ENCODE data around the gene UPF2. TPM values are rescaled to one million over a fixed set of nuclear protein-coding genes. Genes with fewer than 3 reads are reported as not detected.

The UPF2 gene
- 12.0 and 26.1 TPM in 2 replicates for total RNA-seq

DNA sequence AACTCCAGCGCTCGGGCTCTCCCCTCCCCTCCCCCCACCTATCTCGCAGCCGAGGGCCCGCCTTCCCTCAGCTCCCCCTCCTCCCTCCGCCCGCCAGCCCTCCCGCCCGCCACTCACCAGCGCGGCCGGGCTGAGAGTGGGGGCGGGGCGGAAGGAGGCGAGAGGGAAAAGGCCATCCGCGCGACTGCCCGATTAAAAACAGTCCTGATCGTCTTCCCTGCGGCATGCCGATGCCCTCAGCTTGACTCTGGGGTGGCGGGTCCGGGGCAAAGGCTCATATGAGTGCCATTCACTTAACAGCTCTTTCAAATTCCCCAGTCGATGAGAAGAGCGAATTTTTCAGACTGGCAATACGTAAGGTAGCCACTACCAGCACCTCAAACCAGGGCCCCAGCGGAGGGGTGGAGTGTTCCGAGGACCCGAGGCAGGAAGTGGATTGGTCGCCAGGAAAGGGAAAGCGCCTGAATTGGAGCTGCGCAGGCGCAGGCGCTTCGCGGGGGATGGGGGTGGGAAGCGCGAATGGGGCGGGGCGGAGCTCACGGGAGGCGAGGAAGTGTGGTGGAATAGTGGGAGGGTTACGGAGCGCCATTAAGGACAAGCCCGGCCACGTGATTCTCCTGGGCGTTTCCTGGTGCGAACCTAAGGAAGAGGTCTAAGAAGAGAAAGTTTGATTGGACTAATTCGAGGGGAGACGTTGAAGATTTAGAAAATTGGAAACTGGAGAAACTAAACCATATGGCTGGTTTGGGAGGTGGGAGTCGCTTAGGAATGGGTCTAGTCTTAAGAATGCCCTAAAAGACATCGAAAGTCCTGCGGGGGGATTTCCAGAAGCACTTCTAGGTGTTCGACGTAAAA, at the start of gene UPF2:
TSS of gene UPF2 (minus strand) at position 13 of the 855 bp plus-strand sequence. CDS start 7,386 bp downstream, outside the sequence.

DNA sequence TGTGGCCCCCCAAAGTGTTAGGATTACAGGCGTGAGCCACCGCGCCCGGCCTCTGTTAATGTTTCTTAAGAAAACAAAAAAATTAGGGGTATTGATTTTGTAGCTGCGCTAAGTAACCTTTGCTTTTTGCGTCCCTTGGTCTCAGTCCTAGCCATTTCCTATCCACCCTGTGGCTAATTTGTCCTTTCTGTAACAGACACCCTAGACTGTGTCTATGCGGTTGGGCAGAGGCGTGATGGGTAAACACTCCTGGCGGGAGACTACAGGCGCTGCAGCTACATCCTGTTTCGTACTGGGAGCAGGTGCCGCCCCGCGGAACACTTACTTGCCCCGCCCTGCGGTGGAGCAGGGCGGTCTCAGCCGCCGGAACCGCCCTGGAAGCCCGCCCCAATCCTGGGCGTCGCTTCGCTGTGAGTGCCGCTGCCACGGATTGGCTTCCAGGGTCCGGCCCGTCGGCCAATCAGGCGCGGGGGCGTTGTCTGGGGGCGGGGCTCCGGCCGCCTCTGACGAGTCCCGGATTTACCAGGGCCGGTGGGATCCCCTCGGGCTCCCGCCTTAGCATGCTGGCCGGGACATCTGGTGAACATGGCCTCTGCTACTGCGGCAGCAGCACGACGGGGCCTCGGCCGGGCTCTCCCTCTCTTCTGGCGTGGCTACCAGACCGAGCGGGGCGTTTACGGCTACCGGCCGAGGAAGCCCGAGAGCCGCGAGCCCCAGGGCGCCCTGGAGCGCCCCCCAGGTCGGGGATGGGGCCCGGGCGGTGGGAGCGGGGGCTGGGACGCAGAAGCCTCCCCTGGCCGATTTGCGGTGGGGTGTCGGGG, 26.1 kb upstream of the UPF2 start, which contains the start of gene DHTKD1:
TSS of gene DHTKD1 (plus strand) at position 506 of the 821 bp plus-strand sequence. CDS start at position 586, 80 bp downstream.

Other genes with a start within 250 kb of the UPF2 start
- gene PROSER2, start 219.5 kb downstream of the UPF2 start, total RNA-seq: 3.9 and 8.0 TPM in 2 replicates
- 18.3 and 22.4 TPM in 2 replicates for gene DHTKD1, start 26.1 kb upstream of the UPF2 start, total RNA-seq
- 2.6 and 6.5 TPM in 2 replicates for gene SEC61A2, start 86.9 kb upstream of the UPF2 start, total RNA-seq
- gene NUDT5, start 153.1 kb upstream of the UPF2 start, total RNA-seq: 53.3 and 71.1 TPM in 2 replicates
- 154 and 205 TPM in 2 replicates for gene CDC123, start 153.4 kb upstream of the UPF2 start, total RNA-seq

All from bladder microvascular endothelial cell (primary cell).